Large intestine (tissue), 3 donors: Measurements from ENCODE around the gene LRMDA. TPM values are rescaled to one million over a fixed set of nuclear protein-coding genes. Genes with fewer than 3 reads are reported as not detected.

Experiments
- DNase-seq, 2 donors: peaks; one replicate each; pipeline versions ENCODE4 v3.0.0 to v3.0.0-alpha.2; 2013
- H3K27ac ChIP-seq: one replicate; pipeline ENCODE4 v1.5.1; 2013; ENCODE audit warnings: low read length
- H3K27me3 ChIP-seq: 2 replicates; pipeline ENCODE4 v1.6.1; 2013; ENCODE audit warnings: low read length; ENCODE audit not compliant: control insufficient read depth, insufficient read depth
- H3K36me3 ChIP-seq: 2 replicates; pipeline ENCODE4 v1.6.1; 2013; ENCODE audit warnings: low read length; ENCODE audit not compliant: control insufficient read depth, insufficient read depth
- H3K4me1 ChIP-seq: one replicate; pipeline ENCODE4 v1.6.1; 2013; ENCODE audit warnings: low read length; ENCODE audit not compliant: control insufficient read depth, insufficient read depth
- H3K4me3 ChIP-seq: one replicate; pipeline ENCODE4 v1.5.1; 2013; ENCODE audit warnings: low read length
- H3K9me3 ChIP-seq: one replicate; pipeline ENCODE4 v1.6.1; 2013; ENCODE audit warnings: mild to moderate bottlenecking, low read depth, low read length, moderate library complexity; ENCODE audit not compliant: control insufficient read depth
- whole genome bisulfite sequencing: methylation state at CpG from one replicate; pipeline ENCODE4 v1.1.5; 2013; ENCODE audit warnings: low lambda C conversion rate; ENCODE audit not compliant: insufficient coverage; 5-methylcytosine and 5-hydroxymethylcytosine counted together
- polyA plus RNA-seq: library from polyadenylated mRNA; unstranded; fragments of 120-200 nt; gene quantifications from one replicate; pipeline ENCODE4 v1.2.1, GENCODE V29; 2013

Gene LRMDA
- polyA plus RNA-seq, 1 donor: 5.3 TPM

GRCh38 chr10:76456197-76456596, 1024.8 kb downstream of the LRMDA start:
- no peak for DNase-seq
- no peak overlapping the region for H3K27ac ChIP-seq

GRCh38 chr10:76459016-76459730, 1027.7 kb downstream of the LRMDA start:
- Histone ChIP-seq H3K27me3 (no peaks in the 10 kb centered on the region), H3K36me3 (no peaks in the 10 kb centered on the region), H3K9me3 (no peaks in the 10 kb centered on the region), H3K4me3 (no peak overlapping the region), H3K4me1 (no peaks in the 10 kb centered on the region), H3K27ac (no peak overlapping the region)
- DNase-seq: no peak
- 89% methylated on average over 3 of the region's 8 CpGs for WGBS

More at GRCh38 chr10:76456197-76456596, 1024.8 kb downstream of the LRMDA start:
- no peaks in the 10 kb centered on the region for H3K4me1 ChIP-seq
- no peak overlapping the region for H3K4me3 ChIP-seq
- H3K27me3 ChIP-seq: no peaks in the 10 kb centered on the region
- WGBS: no CpG with 5 or more reads among the region's 1 CpG
- H3K36me3 ChIP-seq: no peaks in the 10 kb centered on the region
- H3K9me3 ChIP-seq: no peaks in the 10 kb centered on the region

GRCh38 chr10:76461024-76461423, 1029.6 kb downstream of the LRMDA start:
- H3K9me3 ChIP-seq: no peaks in the 10 kb centered on the region
- DNase-seq: no peak
- H3K4me3 ChIP-seq: no peak overlapping the region
- H3K36me3 ChIP-seq: no peaks in the 10 kb centered on the region
- H3K4me1 ChIP-seq: no peaks in the 10 kb centered on the region
- no peak overlapping the region for H3K27ac ChIP-seq
- no peaks in the 10 kb centered on the region for H3K27me3 ChIP-seq
- 100% methylated on average over 1 of the region's 3 CpGs for WGBS

- WGBS: no CpG with 5 or more reads among the region's 1 CpG
- Histone ChIP-seq H3K27me3 (no peaks in the 10 kb centered on the region), H3K4me1 (no peaks in the 10 kb centered on the region), H3K27ac (no peak overlapping the region), H3K36me3 (no peaks in the 10 kb centered on the region), H3K9me3 (no peaks in the 10 kb centered on the region), H3K4me3 (no peak overlapping the region)
- DNase-seq: no peak
Measured at GRCh38 chr10:76463111-76463510, 1031.7 kb downstream of the LRMDA start.

- no peaks in the 10 kb centered on the region for H3K27me3 ChIP-seq
- no peak overlapping the region for H3K27ac ChIP-seq
- no peaks in the 10 kb centered on the region for H3K4me1 ChIP-seq
- no peak overlapping the region for H3K4me3 ChIP-seq
- H3K36me3 ChIP-seq: no peaks in the 10 kb centered on the region
- no peak for DNase-seq
- WGBS: 94% methylated on average over 3 of the region's 6 CpGs
- no peaks in the 10 kb centered on the region for H3K9me3 ChIP-seq
Measured at GRCh38 chr10:76466836-76467503, 1035.5 kb downstream of the LRMDA start.

- no peaks in the 10 kb centered on the region for H3K4me1 ChIP-seq
- H3K36me3 ChIP-seq: no peaks in the 10 kb centered on the region
- no peak overlapping the region for H3K27ac ChIP-seq
- no peaks in the 10 kb centered on the region for H3K27me3 ChIP-seq
- no peak overlapping the region for H3K4me3 ChIP-seq
- DNase-seq: no peak
- no peaks in the 10 kb centered on the region for H3K9me3 ChIP-seq
Measured at GRCh38 chr10:76469675-76470074, 1038.3 kb downstream of the LRMDA start.

GRCh38 chr10:76479103-76479790, 1047.8 kb downstream of the LRMDA start:
- H3K4me3 ChIP-seq: no peak overlapping the region
- WGBS: 100% methylated on average over 3 of the region's 5 CpGs
- H3K27me3 ChIP-seq: no peaks in the 10 kb centered on the region
- H3K27ac ChIP-seq: no peak overlapping the region
- H3K9me3 ChIP-seq: no peaks in the 10 kb centered on the region
- no peak for DNase-seq
- no peaks in the 10 kb centered on the region for H3K4me1 ChIP-seq
- H3K36me3 ChIP-seq: no peaks in the 10 kb centered on the region

- no peak overlapping the region for H3K4me3 ChIP-seq
- no peak for DNase-seq
- 94% methylated on average over 2 of the region's 2 CpGs for WGBS
- H3K27me3 ChIP-seq: no peaks in the 10 kb centered on the region
- no peak overlapping the region for H3K27ac ChIP-seq
- no peaks in the 10 kb centered on the region for H3K4me1 ChIP-seq
- H3K36me3 ChIP-seq: no peaks in the 10 kb centered on the region
- no peaks in the 10 kb centered on the region for H3K9me3 ChIP-seq
Measured at GRCh38 chr10:76481178-76481577, 1049.8 kb downstream of the LRMDA start.

- H3K4me3 ChIP-seq: no peak overlapping the region
Measured at GRCh38 chr10:76487582-76487981, 1056.2 kb downstream of the LRMDA start.

GRCh38 chr10:76488602-76489001, 1057.2 kb downstream of the LRMDA start:
- Histone ChIP-seq H3K4me3 (no peak overlapping the region), H3K27me3 (no peaks in the 10 kb centered on the region), H3K9me3 (no peaks in the 10 kb centered on the region), H3K36me3 (no peaks in the 10 kb centered on the region), H3K27ac (no peak overlapping the region), H3K4me1 (no peaks in the 10 kb centered on the region)
- WGBS: no CpG with 5 or more reads among the region's 1 CpG
- DNase-seq: no peak

More at GRCh38 chr10:76487582-76487981, 1056.2 kb downstream of the LRMDA start:
- DNase-seq: no peak
- Histone ChIP-seq H3K27ac (no peak overlapping the region), H3K9me3 (no peaks in the 10 kb centered on the region), H3K36me3 (no peaks in the 10 kb centered on the region), H3K27me3 (no peaks in the 10 kb centered on the region), H3K4me1 (no peaks in the 10 kb centered on the region)
- WGBS: 100% methylated on average over 1 of the region's 1 CpG
